GM13976 (cell line): ENCODE results near the gene XAF1.
"Not testable (repeated sequence)": the region's sequence is repeated elsewhere in the genome, so short reads cannot be mapped to it uniquely, and the experiment has no call there.

Source experiments
- DNase-seq: peaks from one replicate; pipeline ENCODE4 v3.0.0; 2012; ENCODE audit warnings: low spot score
- in situ Hi-C: fragments of 300-500 bp; cut with MboI; formaldehyde crosslinking; loops from one replicate; pipeline ENCODE4 v1.12.0; 2022; ENCODE audit warnings: low sequenced_read_pairs, mixed read lengths, inconsistent platforms; ENCODE audit not compliant: unreplicated experiment
- TF ChIP-seq, protein P1 (sequence below): IDR thresholded peaks from 2 replicates; pipeline ENCODE4 v1.5.1; 2012; ENCODE audit warnings: borderline replicate concordance, mild to moderate bottlenecking; ENCODE audit not compliant: insufficient read depth; ENCODE audit errors: extremely low read depth, missing control alignments, control extremely low read depth

The XAF1 gene

GRCh38 chr17:6768447-6768846 is 12.6 kb downstream of the XAF1 start:
- TF ChIP-seq, protein P1, sequence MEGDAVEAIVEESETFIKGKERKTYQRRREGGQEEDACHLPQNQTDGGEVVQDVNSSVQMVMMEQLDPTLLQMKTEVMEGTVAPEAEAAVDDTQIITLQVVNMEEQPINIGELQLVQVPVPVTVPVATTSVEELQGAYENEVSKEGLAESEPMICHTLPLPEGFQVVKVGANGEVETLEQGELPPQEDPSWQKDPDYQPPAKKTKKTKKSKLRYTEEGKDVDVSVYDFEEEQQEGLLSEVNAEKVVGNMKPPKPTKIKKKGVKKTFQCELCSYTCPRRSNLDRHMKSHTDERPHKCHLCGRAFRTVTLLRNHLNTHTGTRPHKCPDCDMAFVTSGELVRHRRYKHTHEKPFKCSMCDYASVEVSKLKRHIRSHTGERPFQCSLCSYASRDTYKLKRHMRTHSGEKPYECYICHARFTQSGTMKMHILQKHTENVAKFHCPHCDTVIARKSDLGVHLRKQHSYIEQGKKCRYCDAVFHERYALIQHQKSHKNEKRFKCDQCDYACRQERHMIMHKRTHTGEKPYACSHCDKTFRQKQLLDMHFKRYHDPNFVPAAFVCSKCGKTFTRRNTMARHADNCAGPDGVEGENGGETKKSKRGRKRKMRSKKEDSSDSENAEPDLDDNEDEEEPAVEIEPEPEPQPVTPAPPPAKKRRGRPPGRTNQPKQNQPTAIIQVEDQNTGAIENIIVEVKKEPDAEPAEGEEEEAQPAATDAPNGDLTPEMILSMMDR = no peak
- DNase-seq = no peak
- in situ Hi-C loops = no loop called here

DNA sequence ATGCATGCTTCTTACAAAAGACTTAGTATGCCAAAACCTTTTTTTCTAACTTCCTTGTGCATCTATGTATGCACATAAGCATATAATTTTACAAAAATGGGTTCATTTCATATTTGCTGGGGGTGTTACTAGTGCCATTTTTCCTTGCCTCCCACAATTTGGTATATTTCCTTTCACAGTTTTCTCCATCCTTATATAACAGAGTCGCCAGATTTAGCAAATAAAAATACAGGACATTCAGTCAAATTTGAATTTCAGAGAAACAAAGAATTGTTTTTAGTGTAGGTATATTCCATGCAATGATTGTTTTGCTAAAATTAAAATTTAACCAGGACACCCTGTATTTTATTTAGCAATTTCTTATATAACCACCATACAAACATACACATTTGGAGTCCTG is 16.2 kb downstream of the XAF1 start:
- TF ChIP-seq, protein P1 = no peak
- DNase-seq = no peak
- in situ Hi-C loops = no loop called here

- in situ Hi-C loops, DNase-seq: not testable (repeated sequence)
Observed at GRCh38 chr17:6774906-6775305, 19.1 kb downstream of the XAF1 start.

DNA sequence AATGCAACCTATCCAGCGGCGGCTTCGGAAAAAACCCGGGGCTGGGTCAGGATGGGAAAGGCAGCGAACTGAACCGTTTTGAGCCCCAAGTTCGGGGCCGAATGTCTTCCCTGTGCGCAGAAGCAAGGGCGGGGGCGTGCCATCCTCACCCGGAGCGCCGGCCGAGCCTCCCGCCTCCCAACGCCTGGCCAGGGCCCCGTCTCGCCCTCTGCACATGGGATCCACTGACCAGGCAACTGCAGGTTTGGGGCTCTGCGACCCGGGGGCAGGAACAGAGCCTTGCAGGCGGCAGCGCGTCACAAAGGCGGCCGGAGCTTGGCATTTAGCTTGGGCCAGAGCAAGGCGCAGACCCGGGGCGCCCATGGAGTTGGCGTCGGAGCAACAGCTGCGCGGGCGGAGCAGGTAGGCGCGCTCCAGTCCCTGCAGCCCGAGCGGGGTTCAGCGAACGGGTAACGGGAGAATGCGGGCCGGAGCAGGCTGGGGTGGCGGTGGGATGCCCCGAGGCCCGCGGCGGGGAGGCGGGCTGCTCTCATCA is 20.1 kb downstream of the XAF1 start, which contains the start of gene FBXO39:
Gene FBXO39 (plus strand): TSS at position 345 of the 535 bp plus-strand sequence. CDS start 3,654 bp downstream, outside the sequence.
- DNase-seq = peak; percentile 37
- TF ChIP-seq, protein P1 = no peak
- in situ Hi-C loops = no loop called here

GRCh38 chr17:6779411-6779810 is 23.6 kb downstream of the XAF1 start:
- TF ChIP-seq, protein P1 = no peak
- DNase-seq = no peak
- in situ Hi-C loops = no loop called here

DNA sequence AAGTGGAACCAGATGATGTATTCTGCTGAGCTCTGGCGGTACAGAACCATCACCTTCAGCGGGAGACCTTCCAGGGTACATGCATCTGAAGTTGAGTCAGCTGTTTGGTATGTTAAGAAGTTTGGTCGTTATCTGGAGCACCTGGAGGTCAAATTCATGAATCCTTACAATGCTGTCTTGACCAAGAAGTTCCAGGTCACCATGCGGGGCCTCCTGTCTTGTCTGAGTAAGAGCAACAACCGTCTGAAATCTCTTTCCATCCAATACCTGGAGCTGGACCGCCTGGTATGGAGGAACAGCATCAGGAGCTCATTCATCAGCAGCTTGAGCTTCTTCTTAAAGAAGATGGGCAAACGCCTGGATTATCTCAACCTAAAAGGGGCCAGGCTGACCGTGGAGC is 24.2 kb downstream of the XAF1 start:
- no peak for DNase-seq
- TF ChIP-seq, protein P1 = no peak
- in situ Hi-C loops = no loop called here

DNA sequence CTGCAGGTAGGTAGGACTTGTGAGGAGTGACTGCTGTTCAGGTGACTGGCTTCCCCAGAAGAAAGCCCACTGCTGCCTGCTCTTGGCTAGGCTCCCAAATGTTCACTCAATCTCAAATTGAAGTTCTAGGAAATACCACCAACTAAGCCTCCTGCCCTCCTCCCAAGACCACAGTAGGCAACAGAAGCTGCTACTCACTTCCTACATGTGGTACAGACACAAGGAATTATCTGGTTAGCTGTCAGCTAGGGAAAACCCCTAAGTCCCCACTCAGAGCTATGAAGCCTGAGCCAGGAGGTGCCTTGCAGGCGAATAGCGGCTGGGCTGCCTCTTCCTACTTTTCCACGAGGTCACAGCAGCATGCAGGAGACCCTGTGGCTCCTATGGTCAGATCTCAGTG is 25.0 kb downstream of the XAF1 start:
- no peak for DNase-seq
- TF ChIP-seq, protein P1 = no peak
- in situ Hi-C loops = no loop called here
